Mucosa of rectum (tissue), 2 donors: Measurements from ENCODE around the gene CFAP74.

Experiments used
- H3K27ac ChIP-seq, 2 donors: one replicate each; pipeline ENCODE4 v1.7.0; 2013; ENCODE audit warnings: inconsistent platforms in 2 of 2, low read depth in 2 of 2, low read length in 2 of 2
- H3K27me3 ChIP-seq, 2 donors: one replicate each; pipeline ENCODE4 v1.7.0; 2013; ENCODE audit warnings: low read length in 2 of 2; ENCODE audit not compliant: control insufficient read depth in 2 of 2, insufficient read depth in 2 of 2
- H3K36me3 ChIP-seq, 2 donors: one replicate each; pipeline ENCODE4 v1.7.0; 2013; ENCODE audit warnings: low read length in 2 of 2; ENCODE audit not compliant: control insufficient read depth in 2 of 2, insufficient read depth in 2 of 2
- H3K4me1 ChIP-seq, 2 donors: one replicate each; pipeline ENCODE4 v1.7.0; 2013; ENCODE audit warnings: low read length in 2 of 2, mild to moderate bottlenecking in 1 of 2; ENCODE audit not compliant: control insufficient read depth in 2 of 2, insufficient read depth in 2 of 2
- H3K4me3 ChIP-seq, 2 donors: one replicate each; pipeline ENCODE4 v1.7.0; 2013; ENCODE audit warnings: low read length in 2 of 2
- H3K9ac ChIP-seq, 2 donors: one replicate each; pipeline ENCODE4 v1.7.0; 2013; ENCODE audit warnings: low read length in 2 of 2, low read depth in 1 of 2, mild to moderate bottlenecking in 1 of 2
- H3K9me3 ChIP-seq, 2 donors: one replicate each; pipeline ENCODE4 v1.7.0; 2013; ENCODE audit warnings: low read length in 2 of 2; ENCODE audit not compliant: control insufficient read depth in 2 of 2
- donor health status: healthy.
- donor health status: Normal muscosa, but diverticular disease.

CFAP74 gene

GRCh38 chr1:1969953-1970716 is 33.5 kb downstream of the CFAP74 start:
- H3K36me3 ChIP-seq, result no peaks in the 10 kb centered on the region
- H3K9me3 ChIP-seq, result no peaks in the 10 kb centered on the region
- peaks cover 0 to 9% of the 10 kb centered on the region in 2 donors for H3K27me3 ChIP-seq
- no peak overlapping the region for H3K27ac ChIP-seq
- H3K4me3 ChIP-seq, result no peak overlapping the region
- no peak overlapping the region for H3K9ac ChIP-seq
- H3K4me1 ChIP-seq, result no peaks in the 10 kb centered on the region

DNA sequence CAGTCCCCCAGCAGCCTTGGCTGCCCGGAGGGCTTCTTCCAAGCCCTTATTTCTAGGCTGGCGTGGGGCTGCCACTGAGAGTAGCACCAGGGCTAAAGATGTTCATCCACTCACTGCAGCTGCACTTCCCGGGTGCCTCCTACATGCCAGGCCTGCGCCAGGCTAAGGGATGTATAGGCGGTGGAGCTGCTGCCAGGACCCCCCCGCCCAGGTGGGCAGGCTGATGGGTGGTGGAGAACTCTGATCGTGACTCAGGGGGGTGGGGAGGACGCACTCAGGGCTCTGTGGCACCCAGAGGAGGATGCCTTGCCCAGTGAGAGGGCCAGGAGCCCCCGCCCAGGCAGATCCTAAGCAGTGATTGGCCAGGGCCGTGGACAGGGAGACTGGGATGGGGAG is 34.1 kb downstream of the CFAP74 start:
- no peak overlapping the region for H3K9ac ChIP-seq
- no peak overlapping the region for H3K27ac ChIP-seq
- no peaks in the 10 kb centered on the region for H3K4me1 ChIP-seq
- no peaks in the 10 kb centered on the region for H3K9me3 ChIP-seq
- H3K27me3 ChIP-seq, result peaks cover 0 to 9% of the 10 kb centered on the region in 2 donors
- H3K36me3 ChIP-seq, result no peaks in the 10 kb centered on the region
- H3K4me3 ChIP-seq, result no peak overlapping the region

GRCh38 chr1:1968767-1969504 is 34.6 kb downstream of the CFAP74 start:
- H3K9me3 ChIP-seq, result no peaks in the 10 kb centered on the region
- H3K27ac ChIP-seq, result no peak overlapping the region

GRCh38 chr1:1967879-1968278 is 35.7 kb downstream of the CFAP74 start:
- peaks cover 0 to 10% of the 10 kb centered on the region in 2 donors for H3K27me3 ChIP-seq
- no peaks in the 10 kb centered on the region for H3K4me1 ChIP-seq
- no peak overlapping the region for H3K9ac ChIP-seq
- H3K27ac ChIP-seq, result no peak overlapping the region
- no peak overlapping the region for H3K4me3 ChIP-seq
- H3K9me3 ChIP-seq, result no peaks in the 10 kb centered on the region
- H3K36me3 ChIP-seq, result no peaks in the 10 kb centered on the region

More at GRCh38 chr1:1968767-1969504, 34.6 kb downstream of the CFAP74 start:
- H3K4me3 ChIP-seq, result no peak overlapping the region
- no peaks in the 10 kb centered on the region for H3K36me3 ChIP-seq
- no peaks in the 10 kb centered on the region for H3K4me1 ChIP-seq
- H3K9ac ChIP-seq, result no peak overlapping the region
- peaks cover 0 to 9% of the 10 kb centered on the region in 2 donors for H3K27me3 ChIP-seq

DNA sequence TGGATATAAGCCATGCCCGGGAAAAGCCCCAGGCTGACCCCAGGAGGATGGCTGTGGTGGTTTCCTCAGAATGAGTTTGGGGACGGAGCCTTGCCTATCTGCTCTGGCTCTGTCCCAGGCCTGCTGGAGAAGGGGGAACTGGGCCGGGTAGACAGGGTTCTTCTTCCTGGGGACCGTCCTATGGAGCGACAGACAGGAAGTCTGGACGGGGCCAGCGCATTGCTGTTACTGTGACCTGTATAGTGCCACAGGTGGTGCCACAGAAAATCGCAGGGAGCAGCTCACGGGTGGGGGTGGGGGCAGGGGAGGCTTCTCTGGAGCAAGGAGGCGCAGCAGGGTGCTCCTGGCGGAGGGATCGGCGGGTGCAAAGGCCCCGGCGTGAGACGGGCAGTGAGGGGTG is 36.4 kb downstream of the CFAP74 start:
- no peaks in the 10 kb centered on the region for H3K9me3 ChIP-seq
- H3K27me3 ChIP-seq, result peaks cover 0 to 11% of the 10 kb centered on the region in 2 donors
- no peak overlapping the region for H3K9ac ChIP-seq

DNA sequence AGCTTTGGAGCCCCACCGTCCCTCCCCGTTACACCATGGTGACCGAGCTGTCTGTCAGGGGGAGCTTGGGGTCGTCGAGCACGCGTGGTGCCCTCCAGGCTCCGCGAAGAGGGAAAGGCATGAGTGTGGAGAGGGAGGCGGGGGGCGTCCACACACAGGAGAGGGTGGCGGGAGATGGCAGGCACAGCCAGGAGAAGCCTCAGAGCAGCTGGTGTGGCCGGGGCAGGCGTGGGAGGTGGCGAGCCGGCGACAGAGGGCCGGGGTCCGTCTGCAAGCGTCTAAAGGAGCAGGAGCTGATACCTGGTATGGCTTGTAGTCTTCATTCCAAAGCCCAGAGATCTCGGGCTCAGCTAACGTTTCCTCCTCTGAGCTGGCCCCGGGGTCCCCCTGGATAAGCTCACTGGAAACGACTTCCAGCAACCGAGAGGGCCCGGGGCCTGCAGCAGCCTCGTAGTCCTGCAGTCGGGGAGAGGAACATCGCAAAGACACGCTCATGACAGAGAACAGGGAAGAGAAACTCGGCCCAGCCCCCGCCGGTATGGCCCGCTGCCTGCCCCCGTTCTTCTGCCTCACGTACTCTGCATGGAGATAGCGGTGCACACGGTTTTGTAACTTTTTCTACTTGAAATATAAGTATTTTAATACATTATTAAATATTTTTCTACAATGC is 37.4 kb downstream of the CFAP74 start:
- peaks cover 0 to 11% of the 10 kb centered on the region in 2 donors for H3K27me3 ChIP-seq
- no peaks in the 10 kb centered on the region for H3K36me3 ChIP-seq
- no peak overlapping the region for H3K4me3 ChIP-seq
- no peak overlapping the region for H3K9ac ChIP-seq
- no peaks in the 10 kb centered on the region for H3K9me3 ChIP-seq
- no peaks in the 10 kb centered on the region for H3K4me1 ChIP-seq
- H3K27ac ChIP-seq, result no peak overlapping the region

More for the DNA sequence above, 36.4 kb downstream of the CFAP74 start:
- Histone ChIP-seq H3K4me3 (no peak overlapping the region), H3K4me1 (no peaks in the 10 kb centered on the region), H3K36me3 (no peaks in the 10 kb centered on the region), H3K27ac (no peak overlapping the region)

DNA sequence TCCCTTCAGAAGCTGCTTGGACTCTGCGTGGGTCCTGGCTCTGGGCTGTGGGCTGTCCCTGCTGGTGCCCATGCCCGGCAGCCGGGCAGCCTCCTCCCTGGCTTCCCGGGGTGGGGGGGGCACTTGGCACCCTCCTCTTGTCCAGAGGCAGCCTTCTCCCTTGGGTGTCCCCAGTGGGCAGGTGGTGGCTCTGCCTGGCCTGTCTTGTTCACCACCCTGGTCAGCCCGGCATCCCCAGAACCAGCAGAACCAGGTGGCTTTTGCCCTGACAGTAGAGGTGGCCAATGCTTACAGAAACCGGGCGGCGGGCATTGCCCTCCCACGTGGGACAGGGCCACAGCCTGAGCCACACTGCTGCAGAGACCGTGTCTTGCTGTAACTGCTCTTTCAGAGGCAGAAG is 38.0 kb downstream of the CFAP74 start:
- no peaks in the 10 kb centered on the region for H3K36me3 ChIP-seq
- H3K4me1 ChIP-seq, result no peaks in the 10 kb centered on the region
- no peak overlapping the region for H3K27ac ChIP-seq
- H3K4me3 ChIP-seq, result no peak overlapping the region
- H3K9me3 ChIP-seq, result no peaks in the 10 kb centered on the region
- H3K27me3 ChIP-seq, result peaks cover 0 to 11% of the 10 kb centered on the region in 2 donors
- H3K9ac ChIP-seq, result no peak overlapping the region

DNA sequence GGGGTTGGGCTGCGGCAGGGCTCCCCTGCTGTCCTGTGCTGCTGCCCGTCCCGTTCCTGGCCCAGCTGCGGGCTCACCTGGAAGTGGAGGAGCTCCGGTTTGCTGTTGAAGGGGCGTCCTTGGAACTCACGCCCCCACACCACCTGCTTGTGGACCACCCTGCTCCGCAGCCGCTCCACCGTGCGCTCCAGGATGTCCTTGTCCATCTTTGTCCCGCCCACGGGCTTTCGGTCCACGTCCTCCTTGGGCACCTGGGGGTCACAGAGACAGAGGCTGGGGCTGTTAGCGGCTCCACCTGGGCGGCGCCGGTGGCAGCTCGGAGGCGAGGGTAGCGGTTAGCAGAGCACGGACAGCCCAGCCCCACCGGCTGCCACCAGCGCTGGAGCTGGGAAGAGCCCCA is 38.8 kb downstream of the CFAP74 start:
- H3K4me1 ChIP-seq, result no peaks in the 10 kb centered on the region
- no peak overlapping the region for H3K27ac ChIP-seq
- H3K9ac ChIP-seq, result no peak overlapping the region
- peaks cover 0 to 11% of the 10 kb centered on the region in 2 donors for H3K27me3 ChIP-seq
- H3K36me3 ChIP-seq, result no peaks in the 10 kb centered on the region
- H3K4me3 ChIP-seq, result no peak overlapping the region
- H3K9me3 ChIP-seq, result no peaks in the 10 kb centered on the region

DNA sequence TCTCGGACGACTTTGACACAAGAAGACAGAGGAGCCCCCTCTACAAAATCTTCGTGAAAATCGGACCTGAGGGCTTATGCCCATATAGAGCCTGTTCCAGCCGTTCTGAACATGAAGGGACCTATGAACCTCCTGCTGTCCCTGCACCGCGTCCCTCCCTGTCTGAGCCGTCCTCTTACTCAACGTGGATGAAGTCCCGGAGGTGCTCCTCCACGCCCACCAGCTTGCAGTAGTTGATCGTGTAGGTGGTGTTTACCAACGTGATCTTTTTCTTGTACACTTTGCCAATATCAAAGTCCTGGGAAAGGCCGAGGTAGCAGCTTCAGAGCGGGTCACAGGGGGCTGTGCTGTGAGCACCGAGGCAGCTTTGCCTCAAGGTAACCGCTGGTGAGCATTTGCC is 40.0 kb downstream of the CFAP74 start:
- Histone ChIP-seq H3K36me3 (no peaks in the 10 kb centered on the region), H3K27me3 (peaks cover 3 to 11% of the 10 kb centered on the region in 2 donors), H3K9ac (no peak overlapping the region), H3K4me1 (no peaks in the 10 kb centered on the region), H3K4me3 (no peak overlapping the region), H3K27ac (no peak overlapping the region), H3K9me3 (no peaks in the 10 kb centered on the region)

GRCh38 chr1:1962752-1963151 is 40.8 kb downstream of the CFAP74 start:
- Histone ChIP-seq H3K4me1 (no peaks in the 10 kb centered on the region), H3K27ac (no peak overlapping the region), H3K9ac (no peak overlapping the region), H3K4me3 (no peak overlapping the region), H3K36me3 (no peaks in the 10 kb centered on the region), H3K9me3 (no peaks in the 10 kb centered on the region), H3K27me3 (peaks cover 3 to 8% of the 10 kb centered on the region in 2 donors)
